SK-N-SH (cell line): ENCODE measurements around the gene PHF21B. TPM values are rescaled to one million over a fixed set of nuclear protein-coding genes. Genes with fewer than 3 reads are reported as not detected.

Experiments
- CTCF ChIA-PET: fragments of 300-600, 350-600 bp; formaldehyde crosslinking; extraction: SDS; loops from one replicate; lab custom pipeline; 2021; lab: Yijun Ruan, JAX
- POLR2A ChIA-PET: fragments of 350-600 bp; sonication (Branson Sonifier 250); formaldehyde crosslinking; extraction: SDS; loops from one replicate; lab custom pipeline; 2020; ENCODE audit warnings: antibody characterized with exemption, inconsistent platforms; lab: Yijun Ruan, JAX
- DNase-seq: peaks from one replicate; pipeline ENCODE4 v3.0.0; 2012
- H2AFZ ChIP-seq: fragments of 200-600 bp; sonication (generic); 2 replicates; pipeline ENCODE4 v1.8.1; 2016; ENCODE audit warnings: antibody characterized with exemption, mild to moderate bottlenecking, low read depth
- H3F3A ChIP-seq: fragments of 200-600 bp; sonication (generic); replicated peaks from 2 replicates; pipeline ENCODE3; 2016; ENCODE audit warnings: antibody characterized with exemption, mild to moderate bottlenecking; ENCODE audit not compliant: insufficient read depth
- H3K27ac ChIP-seq, 2 experiments: fragments of 200-500 bp in 1 of 2; fragments of 200-600 bp in 1 of 2; sonication (Bioruptor generic) in 1 of 2; sonication (generic), shearing (Covaris generic) in 1 of 2; 2 replicates each; pipeline versions ENCODE4 v1.5.1 to v1.6.1; 2014 to 2016; ENCODE audit warnings: low read depth in 2 of 2, inconsistent platforms in 1 of 2, low read length in 1 of 2, mild to moderate bottlenecking in 1 of 2, mixed read lengths in 1 of 2
- H3K27me3 ChIP-seq: fragments of 200-600 bp; sonication (generic), shearing (Covaris generic); 2 replicates; pipeline ENCODE4 v1.6.1; 2016; ENCODE audit warnings: mixed run types; ENCODE audit not compliant: insufficient read depth
- H3K36me3 ChIP-seq, 2 experiments: fragments of 200-500 bp in 1 of 2; fragments of 200-600 bp in 1 of 2; sonication (Bioruptor generic) in 1 of 2; sonication (generic) in 1 of 2; replicated peaks in 1 of 2; 2 replicates each; pipeline versions ENCODE3 to v1.5.1; 2014 to 2016; ENCODE audit warnings: low read length in 1 of 2, mild to moderate bottlenecking in 1 of 2; ENCODE audit not compliant: insufficient read depth in 2 of 2, control insufficient read depth in 1 of 2
- H3K4me1 ChIP-seq, 2 experiments: fragments of 200-500 bp in 1 of 2; fragments of 200-600 bp in 1 of 2; sonication (Bioruptor generic) in 1 of 2; sonication (generic), shearing (Covaris generic) in 1 of 2; 2 replicates each; pipeline versions ENCODE4 v1.5.1 to v1.6.1; 2014 to 2016; ENCODE audit warnings: low read depth in 1 of 2, low read length in 1 of 2, mixed run types in 1 of 2; ENCODE audit not compliant: insufficient read depth in 2 of 2, control insufficient read depth in 1 of 2
- H3K4me2 ChIP-seq: fragments of 200-600 bp; sonication (generic), shearing (Covaris generic); 2 replicates; pipeline ENCODE4 v1.6.1; 2017; ENCODE audit warnings: mixed run types
- H3K4me3 ChIP-seq, 2 experiments: fragments of 200-500 bp in 1 of 2; fragments of 200-600 bp in 1 of 2; sonication (Bioruptor generic) in 1 of 2; sonication (generic), shearing (Covaris generic) in 1 of 2; 2 replicates each; pipeline versions ENCODE4 v1.5.1 to v1.8.1; 2014 to 2016; ENCODE audit warnings: low read depth in 2 of 2, inconsistent platforms in 1 of 2, low read length in 1 of 2, mild to moderate bottlenecking in 1 of 2, mixed read lengths in 1 of 2, moderate library complexity in 1 of 2
- H3K79me2 ChIP-seq: fragments of 200-600 bp; sonication (generic); 2 replicates; pipeline ENCODE4 v1.8.1; 2017; ENCODE audit warnings: mild to moderate bottlenecking; ENCODE audit not compliant: insufficient read depth
- H3K9ac ChIP-seq: fragments of 200-600 bp; sonication (generic); 2 replicates; pipeline ENCODE4 v1.6.1; 2017; ENCODE audit warnings: mixed run types
- H3K9me2 ChIP-seq: fragments of 200-600 bp; sonication (generic); 2 replicates; pipeline ENCODE4 v1.6.1; 2017; ENCODE audit warnings: mixed run types
- H3K9me3 ChIP-seq: fragments of 200-600 bp; sonication (generic); 2 replicates; pipeline ENCODE4 v1.6.1; 2017; ENCODE audit warnings: mixed run types, mild to moderate bottlenecking, moderate library complexity
- H4K20me1 ChIP-seq: fragments of 200-600 bp; sonication (generic); 2 replicates; pipeline ENCODE4 v1.6.1; 2017; ENCODE audit warnings: mild to moderate bottlenecking, mixed run types; ENCODE audit not compliant: insufficient read depth
- CHD2 ChIP-seq: fragments of 150-350 bp; IDR thresholded peaks from 2 replicates; pipeline ENCODE4 v1.6.1; 2018; ENCODE audit warnings: low read length; ENCODE audit not compliant: partially characterized antibody
- ELF1 ChIP-seq: IDR thresholded peaks from 2 replicates; pipeline ENCODE4 v1.4.0; 2012
- FOSL2 ChIP-seq: IDR thresholded peaks from 2 replicates; pipeline ENCODE4 v1.4.0; 2012; ENCODE audit warnings: low read depth, mild to moderate bottlenecking, moderate library complexity, borderline replicate concordance
- FOXM1 ChIP-seq: IDR thresholded peaks from 2 replicates; pipeline ENCODE4 v1.4.0; 2012; ENCODE audit warnings: low read depth, mild to moderate bottlenecking
- GATA2 ChIP-seq: sonication (generic); formaldehyde crosslinking; IDR thresholded peaks from 2 replicates; pipeline ENCODE4 v1.5.0; 2020; ENCODE audit warnings: mild to moderate bottlenecking, missing genetic modification reagents
- IRF3 ChIP-seq: fragments of 150-350 bp; IDR thresholded peaks from 2 replicates; pipeline ENCODE4 v1.6.1; 2016; ENCODE audit warnings: mild to moderate bottlenecking, low read depth, low read length
- MEF2A ChIP-seq: IDR thresholded peaks from 2 replicates; pipeline ENCODE4 v1.4.0; 2012; ENCODE audit warnings: low read depth, borderline replicate concordance
- MXI1 ChIP-seq: IDR thresholded peaks from 2 replicates; pipeline ENCODE4 v1.6.1; 2012; ENCODE audit warnings: mild to moderate bottlenecking, low read depth, low read length, improper control_type of control experiment
- NFIC ChIP-seq: IDR thresholded peaks from 2 replicates; pipeline ENCODE4 v1.4.0; 2012; ENCODE audit warnings: borderline replicate concordance
- POLR2AphosphoS5 ChIP-seq: IDR thresholded peaks from 2 replicates; pipeline ENCODE4 v1.6.1; 2012; ENCODE audit warnings: low read depth, low read length
- RAD21 ChIP-seq: IDR thresholded peaks from 2 replicates; pipeline ENCODE4 v1.6.1; 2012; ENCODE audit warnings: mild to moderate bottlenecking, low read length
- RCOR1 ChIP-seq: fragments of 150-350 bp; IDR thresholded peaks from 2 replicates; pipeline ENCODE4 v1.6.1; 2017; ENCODE audit warnings: antibody characterized with exemption, low read length
- REST ChIP-seq: IDR thresholded peaks from 2 replicates; pipeline ENCODE4 v1.6.1; 2012; ENCODE audit warnings: mild to moderate bottlenecking, low read depth, low read length, moderate library complexity
- RXRA ChIP-seq: IDR thresholded peaks from 2 replicates; pipeline ENCODE4 v1.4.0; 2012; ENCODE audit warnings: low read depth, mild to moderate bottlenecking, borderline replicate concordance
- SIN3A ChIP-seq: IDR thresholded peaks from 2 replicates; pipeline ENCODE4 v1.6.1; 2012; ENCODE audit warnings: low read depth, mild to moderate bottlenecking, low read length, moderate library complexity, borderline replicate concordance
- SMC3 ChIP-seq: IDR thresholded peaks from 2 replicates; pipeline ENCODE4 v1.6.1; 2012; ENCODE audit warnings: low read depth, low read length, improper control_type of control experiment
- TAF1 ChIP-seq: IDR thresholded peaks from 2 replicates; pipeline ENCODE4 v1.6.1; 2012; ENCODE audit warnings: low read depth, mild to moderate bottlenecking, low read length, moderate library complexity, borderline replicate concordance
- TCF12 ChIP-seq: IDR thresholded peaks from 2 replicates; pipeline ENCODE4 v1.4.0; 2012
- TEAD4 ChIP-seq: IDR thresholded peaks from 2 replicates; pipeline ENCODE4 v1.4.0; 2012; ENCODE audit warnings: mild to moderate bottlenecking, borderline replicate concordance; ENCODE audit not compliant: insufficient read depth
- WGBS: methylation state at CpG from one replicate; pipeline ENCODE4 v1.1.6; 2017; ENCODE audit warnings: low lambda C conversion rate; 5-methylcytosine and 5-hydroxymethylcytosine counted together
- polyA plus RNA-seq, 3 experiments: library from polyadenylated mRNA; depleted of rRNA; stranded (reverse); fragments of >200 nt; gene quantifications; 2 replicates each; pipeline ENCODE4 v1.2.3, GENCODE V29; 2012

Gene PHF21B
- polyA plus RNA-seq, 1 of the 3 experiments (the other 2 are of a cell fraction): 0.76 TPM

- H3K36me3 ChIP-seq: peaks cover 0 to under 1% of the 10 kb centered on the region in 2 experiments
- no peaks in the 10 kb centered on the region for H3F3A ChIP-seq
- 48% methylated on average over 8 of the region's 24 CpGs for WGBS
- H3K4me1 ChIP-seq: no peaks in the 10 kb centered on the region
- no peaks in the 10 kb centered on the region for H3K79me2 ChIP-seq
- no peaks in the 10 kb centered on the region for H3K9me2 ChIP-seq
- no peak overlapping the region for H3K27ac ChIP-seq
- no peaks in the 10 kb centered on the region for H3K27me3 ChIP-seq
- no peaks in the 10 kb centered on the region for H3K9me3 ChIP-seq
- H3K4me2 ChIP-seq: no peak overlapping the region
- H3K9ac ChIP-seq: no peak overlapping the region
- no peak overlapping the region for H3K4me3 ChIP-seq
- ChIA-PET POLR2A (no interaction called here), CTCF (interaction anchor here (1.3 kb wide), 1 partner anchor 92 kb away, joined by 3 read pairs; no protein-coding TSS in a partner anchor)
- TF ChIP-seq CHD2 (no peak), ELF1 (no peak), GATA2 (CRISPR knock-in tag) (no peak), MEF2A (no peak), TEAD4 (no peak), IRF3 (no peak), POLR2AphosphoS5 (no peak), MXI1 (no peak), RCOR1 (no peak), RAD21 (no peak)
- H2AFZ ChIP-seq: no peak overlapping the region
- H4K20me1 ChIP-seq: no peaks in the 10 kb centered on the region
- DNase-seq: no peak
Observed at GRCh38 chr22:44881624-44882023, 128.2 kb downstream of the PHF21B start.

- Histone ChIP-seq H3F3A (no peaks in the 10 kb centered on the region), H3K36me3 (peaks cover 0 to 2% of the 10 kb centered on the region in 2 experiments), H3K27ac (no peak overlapping the region), H2AFZ (no peak overlapping the region), H3K9me3 (no peaks in the 10 kb centered on the region), H3K4me2 (no peak overlapping the region), H3K9ac (no peak overlapping the region), H4K20me1 (no peaks in the 10 kb centered on the region), H3K4me3 (no peak overlapping the region)
- CTCF ChIA-PET: no interaction called here
- WGBS: 70% methylated on average over 14 of the region's 19 CpGs
- TF ChIP-seq IRF3 (no peak), RXRA (no peak), TCF12 (no peak), SIN3A (no peak), REST (no peak), TEAD4 (no peak), TAF1 (no peak), SMC3 (no peak), FOSL2 (no peak), NFIC (no peak), FOXM1 (no peak), RCOR1 (no peak), MEF2A (no peak)
- TF ChIP-seq, all 33 proteins: peak for 0
- no peaks in the 10 kb centered on the region for H3K4me1 ChIP-seq
- no peaks in the 10 kb centered on the region for H3K27me3 ChIP-seq
- POLR2A ChIA-PET: no interaction called here
- no peaks in the 10 kb centered on the region for H3K9me2 ChIP-seq
- no peak for DNase-seq
- H3K79me2 ChIP-seq: no peaks in the 10 kb centered on the region
Observed at GRCh38 chr22:44880610-44881290, 129.1 kb downstream of the PHF21B start.
